NCI-H1417 (cell line): ENCODE results near the gene KIF24.
"Not testable (repeated sequence)": the region's sequence is repeated elsewhere in the genome, so short reads cannot be mapped to it uniquely, and the experiment has no call there.

Source experiments
- DNase-seq, 3 experiments: peaks; one replicate each; lab custom pipeline; 2025; lab: John Stamatoyannopoulos, UW

Gene KIF24

GRCh38 chr9:34363619-34364351, 34.7 kb upstream of the KIF24 start:
- DNase-seq: peak in 1 of 3 experiments; percentile 3

GRCh38 chr9:34362614-34363214, 33.6 kb upstream of the KIF24 start:
- DNase-seq: no peak

GRCh38 chr9:34352957-34353356, 23.9 kb upstream of the KIF24 start:
- DNase-seq: not testable (repeated sequence)

GRCh38 chr9:34352122-34352652, 23.1 kb upstream of the KIF24 start:
- not testable (repeated sequence) for DNase-seq

GRCh38 chr9:34349324-34349723, 20.3 kb upstream of the KIF24 start:
- DNase-seq: no peak

GRCh38 chr9:34347800-34348158, 18.7 kb upstream of the KIF24 start:
- DNase-seq: no peak

- no peak for DNase-seq
Observed at GRCh38 chr9:34346873-34347799, 18.1 kb upstream of the KIF24 start.

GRCh38 chr9:34343605-34344004, 14.5 kb upstream of the KIF24 start:
- no peak for DNase-seq

- no peak for DNase-seq
Observed at GRCh38 chr9:34343090-34343489, 14.0 kb upstream of the KIF24 start.

- DNase-seq: no peak
Observed at GRCh38 chr9:34341659-34342295, 12.7 kb upstream of the KIF24 start.

- no peak for DNase-seq
Observed at GRCh38 chr9:34338665-34339385, 9.8 kb upstream of the KIF24 start.

GRCh38 chr9:34338079-34338478, 9.0 kb upstream of the KIF24 start:
- not testable (repeated sequence) for DNase-seq

- DNase-seq: peak in 1 of 3 experiments; percentile 2
Observed at GRCh38 chr9:34337403-34337802, 8.3 kb upstream of the KIF24 start.

GRCh38 chr9:34335376-34335775, 6.3 kb upstream of the KIF24 start:
- DNase-seq: no peak

- no peak for DNase-seq
Observed at GRCh38 chr9:34334916-34335315, 5.8 kb upstream of the KIF24 start.

- no peak for DNase-seq
Observed at GRCh38 chr9:34334337-34334824, 5.3 kb upstream of the KIF24 start.

- no peak for DNase-seq
Observed at GRCh38 chr9:34333836-34334235, 4.8 kb upstream of the KIF24 start.

- peak in 2 of 3 experiments; percentile 11 to 43 for DNase-seq
Observed at GRCh38 chr9:34332076-34332964, 3.3 kb upstream of the KIF24 start.

- no peak for DNase-seq
Observed at GRCh38 chr9:34331196-34331595, 2.1 kb upstream of the KIF24 start.

GRCh38 chr9:34328500-34328986, 525 bp downstream of the KIF24 start:
- DNase-seq: peak in 2 of 3 experiments; percentile 48 to 69
